K562 (cell line): Measurements from ENCODE around the gene XPC. TPM values are rescaled to one million over a fixed set of nuclear protein-coding genes. Genes with fewer than 3 reads are reported as not detected.

ENCODE experiments used
- CBX5 ChIP-seq: IDR thresholded peaks from 2 replicates; pipeline ENCODE4 v1.6.1; 2014; ENCODE audit warnings: low read depth, borderline replicate concordance
- CC2D1A ChIP-seq: fragments of 450-650 bp; IDR thresholded peaks from 2 replicates; pipeline ENCODE4 v1.6.1; 2017; ENCODE audit warnings: mild to moderate bottlenecking
- FOXA1 ChIP-seq: fragments of 450-650 bp; IDR thresholded peaks from 2 replicates; pipeline ENCODE4 v1.6.1; 2016; ENCODE audit warnings: mild to moderate bottlenecking, borderline replicate concordance
- PHB ChIP-seq: fragments of 250-450 bp; sonication (Bioruptor Pico); IDR thresholded peaks from 2 replicates; pipeline ENCODE4 v1.5.0; 2021
- PHTF2 ChIP-seq: fragments of 250-450 bp; sonication (Bioruptor Pico); IDR thresholded peaks from 2 replicates; pipeline ENCODE4 v1.5.0; 2021; ENCODE audit warnings: mild to moderate bottlenecking
- RBM14 ChIP-seq: fragments of 200-400 bp; formaldehyde crosslinking; IDR thresholded peaks from 2 replicates; pipeline ENCODE4 v1.6.1; 2018; ENCODE audit warnings: low read depth, mild to moderate bottlenecking, low read length, moderate library complexity, borderline replicate concordance; ENCODE audit not compliant: insufficient read depth
- SRSF9 ChIP-seq: fragments of 200-400 bp; formaldehyde crosslinking; IDR thresholded peaks from 2 replicates; pipeline ENCODE4 v1.6.1; 2017; ENCODE audit warnings: low read depth, low read length, borderline replicate concordance
- TARDBP ChIP-seq: fragments of 450-650 bp; IDR thresholded peaks from 2 replicates; pipeline ENCODE4 v1.6.1; 2016
- ZNF124 ChIP-seq: sonication (generic); formaldehyde crosslinking; IDR thresholded peaks from 2 replicates; pipeline ENCODE4 v1.8.1; 2022; ENCODE audit warnings: missing genetic modification reagents
- polyA plus RNA-seq, 8 experiments: library from polyadenylated mRNA; depleted of rRNA in 4 of 8; stranded (reverse) in 5 of 8; unstranded in 3 of 8; fragments of >200 nt; fragmentation: Nextera tagmentation in 2 of 8; fragmentation: Illumina TruSeq in 1 of 8; extraction: Ambion mirVana in 2 of 8; extraction: Trizol in 1 of 8; gene quantifications; 2 replicates each; pipeline versions ENCODE4 v1.2.1 to v1.2.3, GENCODE V29; 2011 to 2014; ENCODE audit warnings: inconsistent platforms in 1 of 8, missing spikeins in 1 of 8
- total RNA-seq, 7 experiments: library from RNA; depleted of rRNA in 6 of 7; stranded (reverse); fragments of >200 nt in 6 of 7; fragmentation: Illumina TruSeq in 2 of 7; extraction: Trizol in 2 of 7; gene quantifications; 2 replicates each; pipeline versions ENCODE4 v1.2.1 to v1.2.3, GENCODE V29; 2011 to 2021; ENCODE audit warnings: low replicate concordance in 1 of 7
- TF ChIP-seq, protein P1 (sequence below), 2 experiments: fragments of 450-650 bp in 1 of 2; sonication (generic) in 1 of 2; formaldehyde crosslinking in 1 of 2; IDR thresholded peaks; 2 replicates each; pipeline versions ENCODE4 v1.7.1 to v1.9.0; 2016 to 2022; ENCODE audit warnings: inconsistent platforms in 1 of 2, mild to moderate bottlenecking in 1 of 2, missing genetic modification reagents in 1 of 2
- TF ChIP-seq, protein P2 (sequence below), 3 experiments: fragments of 200-800 bp in 1 of 3; fragments of 250-450 bp in 1 of 3; fragments of 450-650 bp in 1 of 3; sonication (Bioruptor Pico) in 1 of 3; sonication (Bioruptor generic) in 1 of 3; formaldehyde crosslinking in 1 of 3; IDR thresholded peaks; 2 replicates each; pipeline versions ENCODE4 v1.6.1 to v1.8.0; 2016 to 2022; ENCODE audit warnings: mild to moderate bottlenecking in 2 of 3, missing genetic modification characterization in 2 of 3, missing compliant biosample characterization in 1 of 3, moderate library complexity in 1 of 3
- TF ChIP-seq, protein P3 (sequence below): fragments of 450-650 bp; IDR thresholded peaks from 2 replicates; pipeline ENCODE4 v1.6.1; 2016; ENCODE audit warnings: mild to moderate bottlenecking

The XPC gene
- total and polyA plus RNA-seq, 9 of the 15 experiments (the other 6 are each of a cell fraction or from before 2014, with no cell fraction given) = 3.8 to 54.7 (median 41.3) TPM

DNA sequence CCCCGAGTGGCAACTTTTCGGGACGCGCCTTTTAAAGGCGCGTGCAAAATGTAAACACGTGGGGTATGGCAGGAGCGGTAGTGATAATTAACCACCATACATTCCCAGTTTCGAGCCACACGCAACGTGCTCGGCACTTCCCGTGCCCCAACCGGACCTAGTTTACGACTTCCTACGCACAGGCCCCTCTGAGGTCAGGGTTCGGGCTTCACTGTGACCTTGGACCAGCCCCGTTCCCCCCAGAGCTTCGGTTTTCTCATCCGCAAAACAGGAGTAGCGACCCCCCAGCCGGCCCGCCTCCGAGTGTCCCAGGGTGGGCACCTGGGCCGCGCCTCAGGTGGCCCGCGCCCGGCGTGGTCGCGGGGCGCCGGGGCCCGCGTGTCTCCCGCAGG, 54.2 kb downstream of the XPC start (continued):
- TF ChIP-seq, protein P1, sequence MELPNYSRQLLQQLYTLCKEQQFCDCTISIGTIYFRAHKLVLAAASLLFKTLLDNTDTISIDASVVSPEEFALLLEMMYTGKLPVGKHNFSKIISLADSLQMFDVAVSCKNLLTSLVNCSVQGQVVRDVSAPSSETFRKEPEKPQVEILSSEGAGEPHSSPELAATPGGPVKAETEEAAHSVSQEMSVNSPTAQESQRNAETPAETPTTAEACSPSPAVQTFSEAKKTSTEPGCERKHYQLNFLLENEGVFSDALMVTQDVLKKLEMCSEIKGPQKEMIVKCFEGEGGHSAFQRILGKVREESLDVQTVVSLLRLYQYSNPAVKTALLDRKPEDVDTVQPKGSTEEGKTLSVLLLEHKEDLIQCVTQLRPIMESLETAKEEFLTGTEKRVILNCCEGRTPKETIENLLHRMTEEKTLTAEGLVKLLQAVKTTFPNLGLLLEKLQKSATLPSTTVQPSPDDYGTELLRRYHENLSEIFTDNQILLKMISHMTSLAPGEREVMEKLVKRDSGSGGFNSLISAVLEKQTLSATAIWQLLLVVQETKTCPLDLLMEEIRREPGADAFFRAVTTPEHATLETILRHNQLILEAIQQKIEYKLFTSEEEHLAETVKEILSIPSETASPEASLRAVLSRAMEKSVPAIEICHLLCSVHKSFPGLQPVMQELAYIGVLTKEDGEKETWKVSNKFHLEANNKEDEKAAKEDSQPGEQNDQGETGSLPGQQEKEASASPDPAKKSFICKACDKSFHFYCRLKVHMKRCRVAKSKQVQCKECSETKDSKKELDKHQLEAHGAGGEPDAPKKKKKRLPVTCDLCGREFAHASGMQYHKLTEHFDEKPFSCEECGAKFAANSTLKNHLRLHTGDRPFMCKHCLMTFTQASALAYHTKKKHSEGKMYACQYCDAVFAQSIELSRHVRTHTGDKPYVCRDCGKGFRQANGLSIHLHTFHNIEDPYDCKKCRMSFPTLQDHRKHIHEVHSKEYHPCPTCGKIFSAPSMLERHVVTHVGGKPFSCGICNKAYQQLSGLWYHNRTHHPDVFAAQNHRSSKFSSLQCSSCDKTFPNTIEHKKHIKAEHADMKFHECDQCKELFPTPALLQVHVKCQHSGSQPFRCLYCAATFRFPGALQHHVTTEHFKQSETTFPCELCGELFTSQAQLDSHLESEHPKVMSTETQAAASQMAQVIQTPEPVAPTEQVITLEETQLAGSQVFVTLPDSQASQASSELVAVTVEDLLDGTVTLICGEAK (IDR thresholded peaks at IDR 0.05) = peak; percentile 95
- TF ChIP-seq, protein P1 (CRISPR knock-in tag; IDR thresholded peaks at IDR 0.05) = no peak
- TF ChIP-seq, protein P2, sequence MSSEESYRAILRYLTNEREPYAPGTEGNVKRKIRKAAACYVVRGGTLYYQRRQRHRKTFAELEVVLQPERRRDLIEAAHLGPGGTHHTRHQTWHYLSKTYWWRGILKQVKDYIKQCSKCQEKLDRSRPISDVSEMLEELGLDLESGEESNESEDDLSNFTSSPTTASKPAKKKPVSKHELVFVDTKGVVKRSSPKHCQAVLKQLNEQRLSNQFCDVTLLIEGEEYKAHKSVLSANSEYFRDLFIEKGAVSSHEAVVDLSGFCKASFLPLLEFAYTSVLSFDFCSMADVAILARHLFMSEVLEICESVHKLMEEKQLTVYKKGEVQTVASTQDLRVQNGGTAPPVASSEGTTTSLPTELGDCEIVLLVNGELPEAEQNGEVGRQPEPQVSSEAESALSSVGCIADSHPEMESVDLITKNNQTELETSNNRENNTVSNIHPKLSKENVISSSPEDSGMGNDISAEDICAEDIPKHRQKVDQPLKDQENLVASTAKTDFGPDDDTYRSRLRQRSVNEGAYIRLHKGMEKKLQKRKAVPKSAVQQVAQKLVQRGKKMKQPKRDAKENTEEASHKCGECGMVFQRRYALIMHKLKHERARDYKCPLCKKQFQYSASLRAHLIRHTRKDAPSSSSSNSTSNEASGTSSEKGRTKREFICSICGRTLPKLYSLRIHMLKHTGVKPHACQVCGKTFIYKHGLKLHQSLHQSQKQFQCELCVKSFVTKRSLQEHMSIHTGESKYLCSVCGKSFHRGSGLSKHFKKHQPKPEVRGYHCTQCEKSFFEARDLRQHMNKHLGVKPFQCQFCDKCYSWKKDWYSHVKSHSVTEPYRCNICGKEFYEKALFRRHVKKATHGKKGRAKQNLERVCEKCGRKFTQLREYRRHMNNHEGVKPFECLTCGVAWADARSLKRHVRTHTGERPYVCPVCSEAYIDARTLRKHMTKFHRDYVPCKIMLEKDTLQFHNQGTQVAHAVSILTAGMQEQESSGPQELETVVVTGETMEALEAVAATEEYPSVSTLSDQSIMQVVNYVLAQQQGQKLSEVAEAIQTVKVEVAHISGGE (CRISPR knock-in tag; IDR thresholded peaks at IDR 0.05) = peak; percentile 61 to 97 (median 86); a peak in 5 of 6 replicates
- TF ChIP-seq FOXA1 (no peak), CBX5 (no peak), ZNF124 (CRISPR knock-in tag) (no peak), CC2D1A (0 out of 2 replicates have a peak, but pooled peaks have one; percentile 26), TARDBP (no peak), SRSF9 (no peak), RBM14 (no peak), PHTF2 (CRISPR knock-in tag) (no peak), PHB (CRISPR knock-in tag) (no peak)
- TF ChIP-seq, protein P3, sequence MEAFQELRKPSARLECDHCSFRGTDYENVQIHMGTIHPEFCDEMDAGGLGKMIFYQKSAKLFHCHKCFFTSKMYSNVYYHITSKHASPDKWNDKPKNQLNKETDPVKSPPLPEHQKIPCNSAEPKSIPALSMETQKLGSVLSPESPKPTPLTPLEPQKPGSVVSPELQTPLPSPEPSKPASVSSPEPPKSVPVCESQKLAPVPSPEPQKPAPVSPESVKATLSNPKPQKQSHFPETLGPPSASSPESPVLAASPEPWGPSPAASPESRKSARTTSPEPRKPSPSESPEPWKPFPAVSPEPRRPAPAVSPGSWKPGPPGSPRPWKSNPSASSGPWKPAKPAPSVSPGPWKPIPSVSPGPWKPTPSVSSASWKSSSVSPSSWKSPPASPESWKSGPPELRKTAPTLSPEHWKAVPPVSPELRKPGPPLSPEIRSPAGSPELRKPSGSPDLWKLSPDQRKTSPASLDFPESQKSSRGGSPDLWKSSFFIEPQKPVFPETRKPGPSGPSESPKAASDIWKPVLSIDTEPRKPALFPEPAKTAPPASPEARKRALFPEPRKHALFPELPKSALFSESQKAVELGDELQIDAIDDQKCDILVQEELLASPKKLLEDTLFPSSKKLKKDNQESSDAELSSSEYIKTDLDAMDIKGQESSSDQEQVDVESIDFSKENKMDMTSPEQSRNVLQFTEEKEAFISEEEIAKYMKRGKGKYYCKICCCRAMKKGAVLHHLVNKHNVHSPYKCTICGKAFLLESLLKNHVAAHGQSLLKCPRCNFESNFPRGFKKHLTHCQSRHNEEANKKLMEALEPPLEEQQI = no peak
